Peyer's patch (tissue), 4 donors: ENCODE measurements around the gene TLCD2.
A peak's percentile ranks its signal among the peaks of the same experiment; 100 is the strongest.

Experiments used
- POLR2A ChIP-seq, 2 donors: fragments of 450-650 bp; IDR thresholded peaks; one replicate each; pipeline ENCODE4 v1.5.1; 2017; ENCODE audit warnings: antibody characterized with exemption in 2 of 2, mild to moderate bottlenecking in 2 of 2, moderate library complexity in 2 of 2
- TF ChIP-seq, protein P1 (sequence below), 6 experiments: fragments of 450-650 bp in 4 of 6; fragments of 200-600 bp in 2 of 6; sonication (generic) in 1 of 6; IDR thresholded peaks; one replicate each; pipeline ENCODE4 v1.5.1; 2017 to 2019; ENCODE audit warnings: antibody characterized with exemption in 6 of 6, mild to moderate bottlenecking in 3 of 6, moderate library complexity in 1 of 6

DNA sequence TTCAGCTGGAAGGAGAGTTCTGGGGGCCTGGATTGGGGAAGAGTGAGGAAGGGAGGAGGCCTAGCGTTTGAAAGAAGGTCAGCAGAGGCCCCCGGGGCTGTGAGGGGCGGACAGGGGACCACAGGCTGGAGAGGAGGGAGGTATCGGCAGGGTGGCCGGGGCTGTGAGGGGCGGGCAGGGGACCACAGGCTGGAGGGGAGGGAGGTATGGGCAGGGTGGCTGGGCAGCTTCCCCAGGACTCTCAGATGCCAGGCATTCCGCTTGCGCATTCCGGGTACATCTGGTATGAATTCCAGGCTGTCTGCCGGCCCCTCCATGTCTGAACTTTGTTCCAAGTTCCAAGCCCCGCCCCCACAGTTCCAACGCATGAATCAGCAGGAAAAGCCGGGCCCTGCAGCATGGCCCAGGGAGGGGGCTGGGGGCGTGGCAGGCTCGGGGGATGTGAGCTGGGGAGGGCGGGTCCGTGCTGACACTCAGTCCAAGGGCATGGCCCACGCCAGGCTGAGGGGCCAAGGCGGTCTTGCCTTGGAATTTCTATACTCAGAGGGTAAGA, 4.3 kb upstream of the TLCD2 start:
- TF ChIP-seq, protein P1, sequence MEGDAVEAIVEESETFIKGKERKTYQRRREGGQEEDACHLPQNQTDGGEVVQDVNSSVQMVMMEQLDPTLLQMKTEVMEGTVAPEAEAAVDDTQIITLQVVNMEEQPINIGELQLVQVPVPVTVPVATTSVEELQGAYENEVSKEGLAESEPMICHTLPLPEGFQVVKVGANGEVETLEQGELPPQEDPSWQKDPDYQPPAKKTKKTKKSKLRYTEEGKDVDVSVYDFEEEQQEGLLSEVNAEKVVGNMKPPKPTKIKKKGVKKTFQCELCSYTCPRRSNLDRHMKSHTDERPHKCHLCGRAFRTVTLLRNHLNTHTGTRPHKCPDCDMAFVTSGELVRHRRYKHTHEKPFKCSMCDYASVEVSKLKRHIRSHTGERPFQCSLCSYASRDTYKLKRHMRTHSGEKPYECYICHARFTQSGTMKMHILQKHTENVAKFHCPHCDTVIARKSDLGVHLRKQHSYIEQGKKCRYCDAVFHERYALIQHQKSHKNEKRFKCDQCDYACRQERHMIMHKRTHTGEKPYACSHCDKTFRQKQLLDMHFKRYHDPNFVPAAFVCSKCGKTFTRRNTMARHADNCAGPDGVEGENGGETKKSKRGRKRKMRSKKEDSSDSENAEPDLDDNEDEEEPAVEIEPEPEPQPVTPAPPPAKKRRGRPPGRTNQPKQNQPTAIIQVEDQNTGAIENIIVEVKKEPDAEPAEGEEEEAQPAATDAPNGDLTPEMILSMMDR (IDR thresholded peaks at IDR 0.05): no peak
- TF ChIP-seq POLR2A (IDR thresholded peaks at IDR 0.05): peak; percentile 33 to 57
